ENCODE results near the gene RNASE4.

DNA sequence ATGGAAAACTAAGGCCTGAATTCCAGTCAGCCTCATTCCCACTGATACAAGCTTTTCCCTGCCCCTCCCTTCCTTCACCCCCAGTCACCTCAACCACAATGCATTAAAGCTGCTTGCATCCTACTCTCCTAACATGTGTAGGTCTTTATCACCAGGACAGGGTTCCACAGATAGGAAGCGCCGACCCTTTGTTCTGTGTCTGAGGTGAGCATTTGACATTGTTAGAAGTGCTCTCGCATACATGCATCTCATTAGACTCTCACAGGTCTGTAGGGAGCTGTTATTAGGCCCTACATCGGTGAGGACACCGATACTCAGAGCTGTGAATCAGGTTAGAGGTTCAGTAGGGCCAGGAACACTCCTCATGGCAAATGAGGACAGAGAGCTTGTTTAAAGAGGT, 48.1 kb downstream of the RNASE4 start:
- TF ChIP-seq EZH2phosphoT487 (IDR thresholded peaks at IDR 0.05; ENCODE audit: borderline replicate concordance, low read length) (no peak), CTCF (conservative IDR thresholded peaks at IDR 0.05; ENCODE audit: low read depth, low read length) (no peak), EZH2 (IDR thresholded peaks at IDR 0.05; ENCODE audit: low read length, unreplicated experiment) (no peak)

Data from PC-3 (cell line).